Activated CD8-positive, alpha-beta T cell treated with anti-CD3 and anti-CD28 coated beads for 36 hours (primary cell): Measurements from ENCODE around the gene YKT6. TPM values are rescaled to one million over a fixed set of nuclear protein-coding genes. Genes with fewer than 3 reads are reported as not detected.
"Not testable (repeated sequence)": the region's sequence is repeated elsewhere in the genome, so short reads cannot be mapped to it uniquely, and the experiment has no call there.

Experiments
- ATAC-seq: fragments of 200-7000 bp; cut with Tn5 transposase; one replicate; pipeline ENCODE4 v1.10.0; 2021; ENCODE audit warnings: mild to moderate bottlenecking, moderate library complexity
- CTCF ChIA-PET: fragments of 350-600 bp; sonication (Branson Sonifier 250); formaldehyde crosslinking; loops from one replicate; lab custom pipeline; 2021; ENCODE audit warnings: antibody characterized with exemption; lab: Charles Lee
- POLR2A ChIA-PET: fragments of 350-600 bp; sonication (Branson Sonifier 250); formaldehyde crosslinking; loops from one replicate; lab custom pipeline; 2021; ENCODE audit warnings: antibody characterized with exemption; lab: Charles Lee
- DNase-seq: peaks from one replicate; pipeline ENCODE4 v3.0.0-alpha.2; 2020
- H3K27ac Mint-ChIP-seq: one replicate; pipeline ENCODE4 v1.8.0; 2021; ENCODE audit warnings: mild to moderate bottlenecking, mixed read lengths
- H3K27me3 Mint-ChIP-seq: one replicate; pipeline ENCODE4 v1.8.0; 2021; ENCODE audit warnings: mixed read lengths
- H3K36me3 Mint-ChIP-seq: one replicate; pipeline ENCODE4 v1.8.0; 2021; ENCODE audit warnings: low read depth, mixed read lengths
- H3K4me1 Mint-ChIP-seq: one replicate; pipeline ENCODE4 v1.8.0; 2021; ENCODE audit warnings: low read depth, mixed read lengths
- H3K4me3 Mint-ChIP-seq: one replicate; pipeline ENCODE4 v1.8.0; 2021; ENCODE audit warnings: mild to moderate bottlenecking, moderate library complexity, mixed read lengths
- H3K9me3 Mint-ChIP-seq: one replicate; pipeline ENCODE4 v1.8.0; 2021; ENCODE audit warnings: mixed read lengths
- CTCF ChIP-seq: fragments of 200-600 bp; IDR thresholded peaks from one replicate; pipeline ENCODE4 v1.8.0; 2022; ENCODE audit warnings: antibody characterized with exemption, mild to moderate bottlenecking
- intact Hi-C: fragments of 100-400 bp; cut with micrococcal nuclease; formaldehyde crosslinking; loops from one replicate; pipeline ENCODE4 v1.10.0; 2022
- total RNA-seq, 2 experiments: library from RNA; stranded (reverse); gene quantifications; one replicate each; pipeline ENCODE4 v1.2.3, GENCODE V29; 2021

The YKT6 gene
- total RNA-seq, 2 experiments from 2014 or later: 49.3 to 50.9 TPM

GRCh38 chr7:44196450-44196872 lies 4.3 kb upstream of the YKT6 start:
- no peak overlapping the region for H3K27ac Mint-ChIP-seq
- peaks cover 2% of the 10 kb centered on the region for H3K27me3 Mint-ChIP-seq
- POLR2A ChIA-PET: interaction anchor here (0.6 kb wide), 1 partner anchor 124 kb away, joined by 3 read pairs; no protein-coding TSS in a partner anchor
- H3K36me3 Mint-ChIP-seq: no peaks in the 10 kb centered on the region
- H3K4me3 Mint-ChIP-seq: no peak overlapping the region
- intact Hi-C loops: no loop called here
- ATAC-seq (peak; percentile 19), DNase-seq (peak; percentile 63)
- CTCF ChIA-PET: interaction anchor here (0.9 to 2.6 kb wide), 7 partner anchors 10 to 176 kb away, joined by 3 to 8 read pairs (median 5); partner anchors contain the start of gene POLD2
- peak; percentile 76 for TF ChIP-seq CTCF
- H3K9me3 Mint-ChIP-seq: no peaks in the 10 kb centered on the region
- H3K4me1 Mint-ChIP-seq: peaks cover 23% of the 10 kb centered on the region

GRCh38 chr7:44197474-44197873 lies 3.3 kb upstream of the YKT6 start:
- H3K36me3 Mint-ChIP-seq: no peaks in the 10 kb centered on the region
- CTCF ChIA-PET: interaction anchor here (1.1 to 2.6 kb wide), 6 partner anchors 11 to 177 kb away, joined by 3 to 8 read pairs (median 4); partner anchors contain the start of genes AEBP1 and POLD2
- H3K4me1 Mint-ChIP-seq: peaks cover 34% of the 10 kb centered on the region
- no peak for TF ChIP-seq CTCF
- no peaks in the 10 kb centered on the region for H3K27me3 Mint-ChIP-seq
- H3K4me3 Mint-ChIP-seq: no peak overlapping the region
- POLR2A ChIA-PET: interaction anchor here (0.8 kb wide), 1 partner anchor 384 kb away, joined by 3 read pairs; no protein-coding TSS in a partner anchor
- DNase-seq (no peak), ATAC-seq (no peak)
- intact Hi-C loops: no loop called here
- H3K27ac Mint-ChIP-seq: no peak overlapping the region
- H3K9me3 Mint-ChIP-seq: no peaks in the 10 kb centered on the region

GRCh38 chr7:44200163-44200562 lies 615 bp upstream of the YKT6 start:
- ATAC-seq, intact Hi-C loops, H3K27me3 Mint-ChIP-seq, H3K36me3 Mint-ChIP-seq, DNase-seq, H3K9me3 Mint-ChIP-seq: not testable (repeated sequence)
- ChIA-PET POLR2A (interaction anchor here (1.3 kb wide), 1 partner anchor 41 kb away, joined by 3 read pairs; no protein-coding TSS in a partner anchor), CTCF (interaction anchor here (1.0 to 1.3 kb wide), 2 partner anchors 101 to 103 kb away, joined by 3 read pairs; no protein-coding TSS in a partner anchor)
- H3K4me3 Mint-ChIP-seq: peak overlapping the region; percentile 85
- peak overlapping the region; percentile 34 for H3K27ac Mint-ChIP-seq
- H3K4me1 Mint-ChIP-seq: peaks cover 43% of the 10 kb centered on the region

- peak overlapping the region; percentile 68 for H3K27ac Mint-ChIP-seq
- no peaks in the 10 kb centered on the region for H3K27me3 Mint-ChIP-seq
- H3K4me1 Mint-ChIP-seq: peaks cover 36% of the 10 kb centered on the region
- ATAC-seq (no peak), DNase-seq (no peak)
- ChIA-PET CTCF (interaction anchor here (0.9 to 1.4 kb wide), 6 partner anchors 9 to 129 kb away, joined by 3 to 4 read pairs (median 3); partner anchors contain the start of gene AEBP1), POLR2A (interaction anchor here (1.0 to 1.6 kb wide), 4 partner anchors 9 to 372 kb away, joined by 3 to 8 read pairs (median 3); no protein-coding TSS in a partner anchor)
- intact Hi-C loops: no loop called here
- H3K4me3 Mint-ChIP-seq: peak overlapping the region; percentile 85
- H3K36me3 Mint-ChIP-seq: peaks cover 11% of the 10 kb centered on the region
- H3K9me3 Mint-ChIP-seq: no peaks in the 10 kb centered on the region
- TF ChIP-seq CTCF: no peak
Measured at GRCh38 chr7:44201813-44202212, 1.0 kb downstream of the YKT6 start.

- H3K9me3 Mint-ChIP-seq: no peaks in the 10 kb centered on the region
- TF ChIP-seq CTCF: no peak
- H3K36me3 Mint-ChIP-seq: peaks cover 21% of the 10 kb centered on the region
- POLR2A ChIA-PET: no interaction called here
- H3K4me1 Mint-ChIP-seq: peaks cover 31% of the 10 kb centered on the region
- no peak overlapping the region for H3K4me3 Mint-ChIP-seq
- no peaks in the 10 kb centered on the region for H3K27me3 Mint-ChIP-seq
- no peak for ATAC-seq
- no peak for DNase-seq
- intact Hi-C loops: no loop called here
- CTCF ChIA-PET: interaction anchor here (1.0 kb wide), 1 partner anchor 8 kb away, joined by 6 read pairs; no protein-coding TSS in a partner anchor
- no peak overlapping the region for H3K27ac Mint-ChIP-seq
Measured at GRCh38 chr7:44206008-44206407, 5.2 kb downstream of the YKT6 start.
